NCI-H345 (cell line): Measurements from ENCODE around the gene SRD5A3.

Experiments
- DNase-seq: peaks from one replicate; lab custom pipeline; 2025; lab: John Stamatoyannopoulos, UW

Gene SRD5A3

DNA sequence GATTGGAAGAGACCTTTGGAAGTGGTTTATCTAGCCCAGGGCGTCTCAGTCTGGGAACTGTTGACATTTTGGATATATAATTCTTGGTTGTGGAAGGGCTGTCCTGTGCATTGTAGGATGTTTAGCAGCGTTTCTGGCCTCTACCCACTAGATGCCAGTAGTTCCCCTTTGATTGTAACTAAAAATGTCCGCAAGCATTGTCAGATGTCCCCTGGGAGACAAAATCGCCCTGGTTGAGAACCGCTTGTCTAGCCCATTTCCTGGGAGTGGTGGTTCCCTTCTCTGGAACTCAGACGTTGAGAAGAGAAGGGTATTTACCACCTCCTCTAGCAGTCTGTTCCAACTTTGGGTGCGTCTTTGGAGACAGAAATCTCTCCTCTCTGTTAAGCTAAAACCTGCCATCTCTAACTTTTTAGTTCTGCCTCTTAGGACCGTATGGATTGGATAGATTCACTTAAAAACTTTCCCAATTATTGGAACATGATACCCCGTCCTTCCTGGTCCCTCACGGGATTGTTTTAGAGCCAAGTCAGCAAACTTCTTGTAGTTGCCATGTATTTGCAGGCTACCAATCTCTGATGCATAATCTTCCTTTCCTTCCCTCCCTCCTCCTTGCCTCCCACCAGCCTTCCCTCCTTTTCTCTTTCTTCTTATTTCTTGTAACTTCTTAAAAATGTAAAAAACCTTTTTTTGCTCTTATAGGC, 63.6 kb downstream of the SRD5A3 start:
- no peak for DNase-seq

DNA sequence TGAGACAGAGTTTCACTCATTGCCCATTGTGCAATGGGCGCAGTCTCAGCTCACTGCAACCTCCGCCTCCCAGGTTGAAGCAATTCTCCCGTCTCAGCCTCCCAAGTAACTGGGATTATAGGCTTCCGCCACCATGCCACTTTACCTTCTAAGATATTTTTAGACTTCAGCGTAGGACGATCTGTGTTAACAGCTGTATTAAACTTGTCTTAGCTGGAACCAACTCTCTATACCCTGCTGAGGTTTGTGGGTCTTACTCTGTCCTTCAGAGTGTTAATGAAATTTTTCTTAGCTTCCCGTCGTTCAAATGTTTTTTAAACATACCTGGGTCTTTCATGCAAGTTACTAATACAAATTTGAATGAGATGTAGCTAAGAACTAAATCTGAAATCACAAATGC, 64.4 kb downstream of the SRD5A3 start:
- DNase-seq: no peak

DNA sequence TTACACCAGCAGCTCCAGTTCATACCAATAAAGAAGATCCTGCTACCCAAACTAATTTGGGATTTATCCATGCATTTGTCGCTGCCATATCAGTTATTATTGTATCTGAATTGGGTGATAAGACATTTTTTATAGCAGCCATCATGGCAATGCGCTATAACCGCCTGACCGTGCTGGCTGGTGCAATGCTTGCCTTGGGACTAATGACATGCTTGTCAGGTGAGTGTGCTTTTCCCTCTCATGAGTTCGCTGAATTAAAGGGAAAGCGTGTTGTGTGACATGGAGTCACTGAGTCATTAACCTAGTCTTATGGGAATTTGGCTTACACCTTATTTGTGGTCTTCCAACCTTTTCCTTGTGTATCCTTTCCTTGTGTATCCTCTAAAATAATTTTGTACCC, 65.6 kb downstream of the SRD5A3 start:
- no peak for DNase-seq

DNA sequence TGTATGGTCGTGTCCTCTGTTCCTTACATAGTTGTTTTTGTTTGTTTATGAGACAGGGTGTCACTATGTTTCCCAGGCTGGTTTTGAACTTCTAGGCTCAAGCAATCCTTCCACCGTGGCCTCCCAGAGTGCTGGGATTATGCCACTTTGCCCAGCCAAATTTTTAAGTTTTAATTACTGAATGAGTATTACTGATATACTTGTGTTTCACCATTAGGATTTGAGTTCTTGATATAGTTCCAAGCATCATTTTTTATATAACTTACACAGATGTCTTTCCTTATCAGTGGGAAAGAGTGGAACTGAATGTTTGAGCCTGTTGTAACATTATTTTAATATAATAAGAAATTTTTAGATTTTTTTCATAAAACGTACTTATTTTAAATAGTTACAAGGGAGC, 70.1 kb downstream of the SRD5A3 start:
- no peak for DNase-seq
